Trophoblast cell (in vitro differentiated cells and primary cell): ENCODE data around the gene MAP3K4.
A peak's percentile ranks its signal among the peaks of the same experiment; 100 is the strongest.
"Not testable (repeated sequence)": the region's sequence is repeated elsewhere in the genome, so short reads cannot be mapped to it uniquely, and the experiment has no call there.

ENCODE experiments used
- DNase-seq, 2 donors: peaks; one replicate each; pipeline ENCODE4 v3.0.0-alpha.2; 2016
- H2AFZ ChIP-seq: 2 replicates; pipeline ENCODE4 v1.6.1; 2013; ENCODE audit warnings: low read length, moderate library complexity, mild to moderate bottlenecking; ENCODE audit not compliant: insufficient read depth, poor library complexity
- H2AK5ac ChIP-seq: 2 replicates; pipeline ENCODE4 v1.6.1; 2013; ENCODE audit warnings: mild to moderate bottlenecking, low read length
- H2BK120ac ChIP-seq: 2 replicates; pipeline ENCODE4 v1.6.1; 2013; ENCODE audit warnings: low read length, mild to moderate bottlenecking, moderate library complexity; ENCODE audit not compliant: insufficient read depth, poor library complexity
- H2BK12ac ChIP-seq: 2 replicates; pipeline ENCODE4 v1.6.1; 2013; ENCODE audit warnings: mild to moderate bottlenecking, low read length, moderate library complexity
- H2BK5ac ChIP-seq: 2 replicates; pipeline ENCODE4 v1.6.1; 2013; ENCODE audit warnings: low read length, low read depth, moderate library complexity, mild to moderate bottlenecking; ENCODE audit not compliant: poor library complexity
- H3K14ac ChIP-seq: 2 replicates; pipeline ENCODE4 v1.6.1; 2013; ENCODE audit warnings: mild to moderate bottlenecking, low read length
- H3K18ac ChIP-seq: 2 replicates; pipeline ENCODE4 v1.6.1; 2013; ENCODE audit warnings: mild to moderate bottlenecking, low read length
- H3K23ac ChIP-seq: 2 replicates; pipeline ENCODE4 v1.6.1; 2013; ENCODE audit warnings: low read length
- H3K27ac ChIP-seq: 2 replicates; pipeline ENCODE4 v1.5.1; 2013; ENCODE audit warnings: low read depth, mild to moderate bottlenecking, inconsistent platforms, low read length, moderate library complexity
- H3K27me3 ChIP-seq: 2 replicates; pipeline ENCODE4 v1.6.1; 2013; ENCODE audit warnings: inconsistent platforms, mild to moderate bottlenecking, low read length, moderate library complexity; ENCODE audit not compliant: insufficient read depth
- H3K36me3 ChIP-seq, 2 experiments: 1 replicate in 1 of 2; 2 replicates in 1 of 2; pipeline ENCODE4 v1.6.1; 2013; ENCODE audit warnings: low read length in 2 of 2, mild to moderate bottlenecking in 2 of 2, moderate library complexity in 1 of 2; ENCODE audit not compliant: insufficient read depth in 2 of 2, control insufficient read depth in 1 of 2
- H3K4ac ChIP-seq: 2 replicates; pipeline ENCODE4 v1.6.1; 2013; ENCODE audit warnings: low read depth, mild to moderate bottlenecking, low read length, moderate library complexity
- H3K4me1 ChIP-seq, 2 experiments: 1 replicate in 1 of 2; 2 replicates in 1 of 2; pipeline ENCODE4 v1.6.1; 2013; ENCODE audit warnings: low read length in 2 of 2, mild to moderate bottlenecking in 2 of 2, moderate library complexity in 1 of 2; ENCODE audit not compliant: insufficient read depth in 2 of 2, control insufficient read depth in 1 of 2
- H3K4me2 ChIP-seq: 2 replicates; pipeline ENCODE4 v1.6.1; 2013; ENCODE audit warnings: inconsistent platforms, mild to moderate bottlenecking, low read length, moderate library complexity
- H3K4me3 ChIP-seq: 2 replicates; pipeline ENCODE4 v1.5.1; 2013; ENCODE audit warnings: mild to moderate bottlenecking, low read depth, low read length, inconsistent platforms
- H3K79me1 ChIP-seq: one replicate; pipeline ENCODE4 v1.6.1; 2013; ENCODE audit warnings: low read length
- H3K79me2 ChIP-seq: 2 replicates; pipeline ENCODE4 v1.6.1; 2013; ENCODE audit warnings: low read length, mild to moderate bottlenecking; ENCODE audit not compliant: control insufficient read depth, insufficient read depth, poor library complexity
- H3K9ac ChIP-seq: 2 replicates; pipeline ENCODE4 v1.6.1; 2013; ENCODE audit warnings: mild to moderate bottlenecking, low read length
- H3K9me3 ChIP-seq: 2 replicates; pipeline ENCODE4 v1.6.1; 2013; ENCODE audit warnings: low read depth, mild to moderate bottlenecking, control low read depth, inconsistent platforms, low read length; ENCODE audit not compliant: insufficient read depth
- H4K12ac ChIP-seq: 2 replicates; pipeline ENCODE4 v1.6.1; 2013; ENCODE audit warnings: low read depth, mild to moderate bottlenecking, low read length, moderate library complexity
- H4K8ac ChIP-seq: 2 replicates; pipeline ENCODE4 v1.6.1; 2013; ENCODE audit warnings: low read depth, mild to moderate bottlenecking, low read length, moderate library complexity
- H4K91ac ChIP-seq: one replicate; pipeline ENCODE4 v1.6.1; 2013; ENCODE audit warnings: low read depth, mild to moderate bottlenecking, low read length, moderate library complexity
- WGBS: extraction: QIAGEN DNeasy Blood & Tissue Kit; methylation state at CpG from one replicate; pipeline ENCODE4 v1.1.7; 2013; ENCODE audit warnings: missing lambda C conversion rate; ENCODE audit not compliant: insufficient read length, insufficient coverage; ENCODE audit errors: extremely low coverage; 5-methylcytosine and 5-hydroxymethylcytosine counted together

The MAP3K4 gene

GRCh38 chr6:160975961-160976360 is 15.6 kb upstream of the MAP3K4 start:
- not testable (repeated sequence) for H3K18ac ChIP-seq, H2BK5ac ChIP-seq, H3K4me3 ChIP-seq

DNA sequence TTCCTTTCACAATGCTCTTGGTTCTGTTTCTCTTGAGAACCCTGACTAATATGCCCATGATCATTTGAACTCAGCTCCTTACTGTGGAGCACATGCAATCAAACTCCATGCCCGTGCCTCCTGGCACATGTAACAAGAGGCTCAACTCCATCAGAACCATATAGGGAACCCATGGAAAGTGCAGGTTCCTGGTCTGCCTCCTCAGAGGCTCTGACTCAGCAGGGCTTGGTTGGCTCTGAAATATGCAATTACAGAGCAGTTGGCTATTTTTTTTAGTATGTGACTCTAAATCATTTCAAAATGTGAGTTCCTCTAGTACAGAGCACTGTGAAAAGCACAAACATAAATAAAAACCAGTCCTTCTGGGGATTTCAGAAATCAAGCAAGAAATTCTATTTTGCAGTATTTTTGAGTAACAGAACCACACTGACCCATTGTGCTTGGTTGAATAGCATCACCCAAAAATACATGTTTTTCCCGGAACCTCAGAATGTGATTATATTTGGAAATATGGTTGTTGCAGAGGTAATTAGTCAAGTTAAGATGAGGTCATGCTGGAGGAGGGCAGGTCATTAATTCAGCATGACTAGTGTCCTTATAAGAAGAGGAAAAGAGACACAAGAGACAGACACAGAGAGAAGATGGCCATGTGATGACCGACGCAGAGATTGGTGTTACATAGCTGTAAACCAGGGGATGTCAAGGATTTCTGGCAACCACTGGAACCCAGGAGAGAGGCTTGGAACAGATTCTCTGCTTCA is 13.2 kb upstream of the MAP3K4 start:
- no peaks in the 10 kb centered on the region for H3K27me3 ChIP-seq
- no peak overlapping the region for H2BK12ac ChIP-seq
- H3K14ac ChIP-seq = no peak overlapping the region
- no peak overlapping the region for H3K4me3 ChIP-seq
- H3K23ac ChIP-seq = no peak overlapping the region
- H2AFZ ChIP-seq = no peak overlapping the region
- no peak overlapping the region for H2BK120ac ChIP-seq
- peak in 1 of 2 donors; percentile 19 for DNase-seq
- H4K12ac ChIP-seq = no peak overlapping the region
- no peak overlapping the region for H3K4me2 ChIP-seq
- H3K4ac ChIP-seq = no peak overlapping the region
- H3K36me3 ChIP-seq = peaks cover 0 to 2% of the 10 kb centered on the region in 2 experiments
- H3K4me1 ChIP-seq = peaks cover 0 to under 1% of the 10 kb centered on the region in 2 experiments
- no peak overlapping the region for H3K27ac ChIP-seq
- H4K91ac ChIP-seq = no peak overlapping the region
- no peak overlapping the region for H3K9ac ChIP-seq
- no peaks in the 10 kb centered on the region for H3K79me2 ChIP-seq
- H3K79me1 ChIP-seq = no peaks in the 10 kb centered on the region
- no peak overlapping the region for H4K8ac ChIP-seq
- H3K9me3 ChIP-seq = peaks cover 3% of the 10 kb centered on the region
- no peak overlapping the region for H2BK5ac ChIP-seq
- WGBS = no CpG with 5 or more reads among the region's 4 CpGs
- H3K18ac ChIP-seq = no peak overlapping the region
- H2AK5ac ChIP-seq = no peak overlapping the region

More at GRCh38 chr6:160975961-160976360, 15.6 kb upstream of the MAP3K4 start:
- not testable (repeated sequence) for H2BK12ac ChIP-seq, H3K4ac ChIP-seq, H3K9ac ChIP-seq, H2BK120ac ChIP-seq, H3K27ac ChIP-seq, H3K79me2 ChIP-seq, H4K8ac ChIP-seq, H4K91ac ChIP-seq, H4K12ac ChIP-seq, H3K36me3 ChIP-seq, H3K4me1 ChIP-seq, H3K27me3 ChIP-seq, H3K14ac ChIP-seq, H3K9me3 ChIP-seq, H3K23ac ChIP-seq, H2AK5ac ChIP-seq, H3K4me2 ChIP-seq, H2AFZ ChIP-seq, H3K79me1 ChIP-seq, DNase-seq
- no CpG with 5 or more reads among the region's 4 CpGs for WGBS

DNA sequence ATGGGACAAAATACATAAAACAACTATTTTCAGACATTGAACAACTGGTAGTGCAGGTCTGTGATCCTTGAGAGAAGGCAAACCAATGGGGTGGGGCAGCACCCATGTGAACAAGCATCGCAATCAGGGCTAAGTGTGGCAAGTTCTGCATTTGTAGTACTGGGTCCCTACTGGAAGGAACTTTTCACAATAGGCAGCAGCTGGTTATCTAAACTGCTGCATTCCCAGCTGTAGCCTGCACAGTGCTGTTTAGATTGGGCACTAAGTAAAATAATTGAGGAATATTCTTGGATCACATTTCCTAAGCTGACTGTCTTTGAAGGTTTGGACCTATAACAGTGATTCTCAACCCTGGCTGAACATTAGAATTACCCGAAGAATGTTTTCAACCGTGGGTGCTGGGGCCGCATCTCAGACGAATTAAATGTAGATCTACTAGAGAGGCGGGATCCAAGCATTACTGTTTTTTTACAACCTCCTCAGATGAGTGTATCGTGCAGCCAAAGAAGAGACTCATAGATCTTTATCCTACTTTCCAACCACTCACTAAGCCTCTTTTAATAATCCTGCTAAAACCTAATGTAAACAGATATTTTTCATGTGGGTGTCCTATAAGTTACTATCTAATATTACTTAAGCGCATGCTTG is 12.4 kb upstream of the MAP3K4 start:
- Histone ChIP-seq H3K27me3 (no peaks in the 10 kb centered on the region), H3K27ac (no peak overlapping the region), H3K4ac (no peak overlapping the region), H3K4me3 (no peak overlapping the region), H4K8ac (no peak overlapping the region), H3K4me1 (no peaks in the 10 kb centered on the region), H3K18ac (no peak overlapping the region), H3K79me2 (no peaks in the 10 kb centered on the region), H3K14ac (no peak overlapping the region), H4K12ac (no peak overlapping the region), H2AFZ (no peak overlapping the region), H3K23ac (no peak overlapping the region), H3K36me3 (peaks cover 0 to 3% of the 10 kb centered on the region in 2 experiments), H4K91ac (no peak overlapping the region), H3K79me1 (no peaks in the 10 kb centered on the region), H2BK120ac (no peak overlapping the region), H2BK5ac (no peak overlapping the region), H3K9me3 (peaks cover 7% of the 10 kb centered on the region), H3K4me2 (no peak overlapping the region), H3K9ac (no peak overlapping the region), H2BK12ac (no peak overlapping the region), H2AK5ac (no peak overlapping the region)
- DNase-seq = no peak
- WGBS = no CpG with 5 or more reads among the region's 8 CpGs

GRCh38 chr6:160983377-160983948 is 8.1 kb upstream of the MAP3K4 start:
- not testable (repeated sequence) for H2AFZ ChIP-seq, H4K12ac ChIP-seq, H3K27ac ChIP-seq, H3K4me3 ChIP-seq, H4K8ac ChIP-seq, H2AK5ac ChIP-seq, H3K23ac ChIP-seq, H3K4me2 ChIP-seq, H3K79me2 ChIP-seq, H3K4ac ChIP-seq, H3K9ac ChIP-seq, H3K14ac ChIP-seq, H2BK5ac ChIP-seq, H4K91ac ChIP-seq, H3K18ac ChIP-seq, H3K36me3 ChIP-seq, DNase-seq, H3K79me1 ChIP-seq, H2BK120ac ChIP-seq, H3K4me1 ChIP-seq, H3K27me3 ChIP-seq, H2BK12ac ChIP-seq
- no CpG with 5 or more reads among the region's 3 CpGs for WGBS
- peaks cover 10% of the 10 kb centered on the region for H3K9me3 ChIP-seq
